Measurements from ENCODE around the gene CAMTA1.

DNA sequence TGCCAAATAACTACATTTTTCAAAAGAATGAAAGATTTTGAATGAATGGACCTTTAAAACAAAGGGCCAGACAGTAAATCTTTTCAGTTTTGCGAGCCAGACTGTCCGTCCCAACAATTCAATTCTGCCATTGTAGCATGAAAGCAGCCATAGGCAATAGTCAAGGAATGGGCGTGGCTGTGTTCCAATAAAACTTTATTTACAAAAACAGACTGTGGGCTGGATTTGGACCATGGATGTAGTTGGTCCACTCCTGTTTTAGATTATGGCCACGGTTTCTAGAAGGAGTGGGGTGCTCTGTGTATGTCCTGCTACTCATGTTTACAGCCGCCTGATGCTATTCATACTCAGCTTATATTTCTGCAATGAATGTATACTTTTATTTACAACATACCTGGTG lies 474.7 kb downstream of the CAMTA1 start:
- no peak for TF ChIP-seq EZH2 (IDR thresholded peaks at IDR 0.05)
- TF ChIP-seq, protein P1, sequence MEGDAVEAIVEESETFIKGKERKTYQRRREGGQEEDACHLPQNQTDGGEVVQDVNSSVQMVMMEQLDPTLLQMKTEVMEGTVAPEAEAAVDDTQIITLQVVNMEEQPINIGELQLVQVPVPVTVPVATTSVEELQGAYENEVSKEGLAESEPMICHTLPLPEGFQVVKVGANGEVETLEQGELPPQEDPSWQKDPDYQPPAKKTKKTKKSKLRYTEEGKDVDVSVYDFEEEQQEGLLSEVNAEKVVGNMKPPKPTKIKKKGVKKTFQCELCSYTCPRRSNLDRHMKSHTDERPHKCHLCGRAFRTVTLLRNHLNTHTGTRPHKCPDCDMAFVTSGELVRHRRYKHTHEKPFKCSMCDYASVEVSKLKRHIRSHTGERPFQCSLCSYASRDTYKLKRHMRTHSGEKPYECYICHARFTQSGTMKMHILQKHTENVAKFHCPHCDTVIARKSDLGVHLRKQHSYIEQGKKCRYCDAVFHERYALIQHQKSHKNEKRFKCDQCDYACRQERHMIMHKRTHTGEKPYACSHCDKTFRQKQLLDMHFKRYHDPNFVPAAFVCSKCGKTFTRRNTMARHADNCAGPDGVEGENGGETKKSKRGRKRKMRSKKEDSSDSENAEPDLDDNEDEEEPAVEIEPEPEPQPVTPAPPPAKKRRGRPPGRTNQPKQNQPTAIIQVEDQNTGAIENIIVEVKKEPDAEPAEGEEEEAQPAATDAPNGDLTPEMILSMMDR (IDR thresholded peaks at IDR 0.05) = no peak

Measured in neural progenitor cell (in vitro differentiated cells).